GM23338 (cell line): Measurements from ENCODE around the gene ADGRD1. TPM values are rescaled to one million over a fixed set of nuclear protein-coding genes. Genes with fewer than 3 reads are reported as not detected.

Source experiments
- ATAC-seq: fragments of 200-7000 bp; cut with Tn5 transposase; 3 replicates; pipeline ENCODE4 v1.9.1; 2020
- DNase-seq: peaks from one replicate; pipeline ENCODE4 v3.0.0-alpha.2; 2015; ENCODE audit warnings: low spot score
- H2AFZ ChIP-seq: fragments of 200-600 bp; sonication (generic); 2 replicates; pipeline ENCODE4 v1.8.0; 2016; ENCODE audit warnings: antibody characterized with exemption, mild to moderate bottlenecking, moderate library complexity
- H3F3A ChIP-seq: fragments of 200-600 bp; sonication (generic); replicated peaks from 2 replicates; pipeline ENCODE4 v1.8.0; 2017; ENCODE audit warnings: antibody characterized with exemption, mixed run types, low read depth
- H3K27ac ChIP-seq: fragments of 200-600 bp; sonication (generic); 2 replicates; pipeline ENCODE4 v1.6.1; 2016; ENCODE audit warnings: low read depth
- H3K27me3 ChIP-seq: fragments of 200-600 bp; sonication (generic); 2 replicates; pipeline ENCODE4 v1.8.0; 2016; ENCODE audit warnings: mild to moderate bottlenecking, mixed run types, moderate library complexity; ENCODE audit not compliant: insufficient read depth
- H3K36me3 ChIP-seq: fragments of 200-600 bp; sonication (generic); 2 replicates; pipeline ENCODE4 v1.8.0; 2016; ENCODE audit warnings: mild to moderate bottlenecking; ENCODE audit not compliant: insufficient read depth
- H3K4me1 ChIP-seq: fragments of 200-600 bp; sonication (generic); 2 replicates; pipeline ENCODE4 v1.8.0; 2016; ENCODE audit warnings: mild to moderate bottlenecking, moderate library complexity; ENCODE audit not compliant: insufficient read depth
- H3K4me2 ChIP-seq: fragments of 200-600 bp; sonication (generic); 2 replicates; pipeline ENCODE4 v1.7.1; 2017; ENCODE audit warnings: mixed run types
- H3K4me3 ChIP-seq: fragments of 200-600 bp; sonication (generic); 2 replicates; pipeline ENCODE4 v1.6.1; 2016; ENCODE audit warnings: mixed run types
- H3K79me2 ChIP-seq: fragments of 200-600 bp; sonication (generic); replicated peaks from 2 replicates; pipeline ENCODE4 v1.8.0; 2017; ENCODE audit warnings: mild to moderate bottlenecking; ENCODE audit not compliant: insufficient read depth
- H3K9me2 ChIP-seq: fragments of 200-600 bp; sonication (generic); 2 replicates; pipeline ENCODE4 v1.8.0; 2017; ENCODE audit not compliant: insufficient read depth
- H4K20me1 ChIP-seq: fragments of 200-600 bp; sonication (generic); replicated peaks from 2 replicates; pipeline ENCODE4 v1.8.0; 2017; ENCODE audit warnings: mild to moderate bottlenecking; ENCODE audit not compliant: insufficient read depth
- H3K27ac Mint-ChIP-seq: 2 replicates; pipeline ENCODE4 v1.8.0; 2020; ENCODE audit warnings: inconsistent platforms, mild to moderate bottlenecking, moderate library complexity, mixed read lengths
- H3K27me3 Mint-ChIP-seq: 3 replicates; pipeline ENCODE4 v1.8.0; 2022; ENCODE audit warnings: low read depth, mild to moderate bottlenecking, moderate library complexity, mixed read lengths, inconsistent platforms; ENCODE audit not compliant: insufficient read depth, poor library complexity
- H3K36me3 Mint-ChIP-seq: 3 replicates; pipeline ENCODE4 v1.8.0; 2021; ENCODE audit warnings: low read depth, mild to moderate bottlenecking, inconsistent platforms, moderate library complexity, mixed read lengths
- H3K4me1 Mint-ChIP-seq: 3 replicates; pipeline ENCODE4 v1.8.0; 2020; ENCODE audit warnings: mild to moderate bottlenecking, inconsistent platforms, mixed read lengths
- H3K4me3 Mint-ChIP-seq: 3 replicates; pipeline ENCODE4 v1.8.0; 2021; ENCODE audit warnings: moderate library complexity, mild to moderate bottlenecking, inconsistent platforms, mixed read lengths
- H3K9me3 Mint-ChIP-seq: 3 replicates; pipeline ENCODE4 v1.8.0; 2020; ENCODE audit warnings: moderate library complexity, mild to moderate bottlenecking, inconsistent platforms, mixed read lengths
- CTCF ChIP-seq, 2 experiments: fragments of 200-600 bp in 1 of 2; sonication (generic) in 1 of 2; conservative IDR thresholded peaks; 2 replicates each; pipeline versions ENCODE4 v1.5.1 to v1.6.1; 2016 to 2017; ENCODE audit warnings: antibody characterized with exemption in 2 of 2, low read depth in 2 of 2, mild to moderate bottlenecking in 2 of 2, moderate library complexity in 1 of 2
- ETS1 ChIP-seq: IDR thresholded peaks from 2 replicates; pipeline ENCODE4 v1.6.1; 2016; ENCODE audit warnings: antibody characterized with exemption
- EZH2phosphoT487 ChIP-seq: fragments of 200-600 bp; sonication (generic); IDR thresholded peaks from one replicate; pipeline ENCODE4 v1.8.1; 2018; ENCODE audit warnings: antibody characterized with exemption; ENCODE audit not compliant: unreplicated experiment
- NANOG ChIP-seq: IDR thresholded peaks from 2 replicates; pipeline ENCODE4 v1.6.1; 2016; ENCODE audit warnings: antibody characterized with exemption, borderline replicate concordance
- POLR2AphosphoS5 ChIP-seq: IDR thresholded peaks from 2 replicates; pipeline ENCODE4 v1.6.1; 2016; ENCODE audit warnings: antibody characterized with exemption, low read depth
- STAT1 ChIP-seq: IDR thresholded peaks from one replicate; pipeline ENCODE4 v1.6.1; 2016; ENCODE audit warnings: antibody characterized with exemption; ENCODE audit not compliant: unreplicated experiment
- ZNF462 ChIP-seq: fragments of 250-450 bp; sonication (Bioruptor Pico); IDR thresholded peaks from 2 replicates; pipeline ENCODE4 v1.5.0; 2020; ENCODE audit warnings: mild to moderate bottlenecking, moderate library complexity
- polyA plus RNA-seq: library from polyadenylated mRNA; unstranded; fragments of >200 nt; fragmentation: Nextera tagmentation; extraction: Ambion mirVana; gene quantifications from 2 replicates; pipeline ENCODE4 v1.2.1, GENCODE V29; 2016
- total RNA-seq: library from RNA; depleted of rRNA; stranded (reverse); fragments of >200 nt; shearing (Covaris generic); gene quantifications from 2 replicates; pipeline ENCODE4 v1.2.3, GENCODE V29; 2014

The ADGRD1 gene
- total and polyA plus RNA-seq, 2 experiments from 2014 or later, result 1.4 TPM; not detected in 1

GRCh38 chr12:130909111-130909510 is 44.6 kb upstream of the ADGRD1 start:
- Mint-ChIP-seq H3K27me3 (no peaks in the 10 kb centered on the region), H3K36me3 (no peaks in the 10 kb centered on the region), H3K27ac (no peak overlapping the region), H3K9me3 (peaks cover 27% of the 10 kb centered on the region), H3K4me3 (no peak overlapping the region), H3K4me1 (no peaks in the 10 kb centered on the region)
- no peaks in the 10 kb centered on the region for H3F3A ChIP-seq
- no peak overlapping the region for H2AFZ ChIP-seq
- ATAC-seq (no peak), DNase-seq (no peak)
- H3K4me3 ChIP-seq, result no peak overlapping the region
- H3K4me1 ChIP-seq, result no peaks in the 10 kb centered on the region
- TF ChIP-seq ETS1 (no peak), ZNF462 (CRISPR knock-in tag) (no peak), STAT1 (no peak)
- no peaks in the 10 kb centered on the region for H3K27me3 ChIP-seq
- H3K79me2 ChIP-seq, result no peaks in the 10 kb centered on the region
- H3K27ac ChIP-seq, result no peak overlapping the region
- no peaks in the 10 kb centered on the region for H3K36me3 ChIP-seq
- H3K4me2 ChIP-seq, result no peak overlapping the region
- H4K20me1 ChIP-seq, result no peaks in the 10 kb centered on the region
- no peaks in the 10 kb centered on the region for H3K9me2 ChIP-seq

GRCh38 chr12:130911193-130911592 is 42.5 kb upstream of the ADGRD1 start:
- Histone ChIP-seq H3K79me2 (no peaks in the 10 kb centered on the region), H4K20me1 (no peaks in the 10 kb centered on the region), H3F3A (no peaks in the 10 kb centered on the region), H2AFZ (no peak overlapping the region), H3K4me1 (no peaks in the 10 kb centered on the region), H3K27me3 (no peaks in the 10 kb centered on the region), H3K27ac (no peak overlapping the region), H3K4me2 (no peak overlapping the region), H3K9me2 (no peaks in the 10 kb centered on the region), H3K4me3 (no peak overlapping the region), H3K36me3 (no peaks in the 10 kb centered on the region)
- ATAC-seq (no peak), DNase-seq (no peak)
- peaks cover 27% of the 10 kb centered on the region for H3K9me3 Mint-ChIP-seq
- H3K4me3 Mint-ChIP-seq, result no peak overlapping the region
- H3K27ac Mint-ChIP-seq, result no peak overlapping the region
- H3K4me1 Mint-ChIP-seq, result peaks cover under 1% of the 10 kb centered on the region; the same call in 2 of the 3 replicates
- H3K36me3 Mint-ChIP-seq, result no peaks in the 10 kb centered on the region
- H3K27me3 Mint-ChIP-seq, result peaks cover 4% of the 10 kb centered on the region
- TF ChIP-seq ETS1 (no peak), EZH2phosphoT487 (no peak), CTCF (conservative IDR thresholded peaks at IDR 0.05; ENCODE audit: low read depth in 2 of 2) (no peak), POLR2AphosphoS5 (no peak), NANOG (no peak)
